ENCODE results near the gene MT2A.

GRCh38 chr16:56609463-56609921 lies 1.1 kb downstream of the MT2A start:
- no peak for TF ChIP-seq POLR2A (IDR thresholded peaks at IDR 0.05)
- no peak for TF ChIP-seq CTCF (IDR thresholded peaks at IDR 0.05)
